Muscle of back (tissue), 11 donors: ENCODE measurements around the gene TEX2. TPM values are rescaled to one million over a fixed set of nuclear protein-coding genes. Genes with fewer than 3 reads are reported as not detected.
A peak's percentile ranks its signal among the peaks of the same experiment; 100 is the strongest.
"Not testable (repeated sequence)": the region's sequence is repeated elsewhere in the genome, so short reads cannot be mapped to it uniquely, and the experiment has no call there.

ENCODE experiments used
- DNase-seq, 3 donors: peaks; one replicate each; pipeline versions ENCODE4 v3.0.0 to v3.0.0-alpha.2; 2013
- polyA plus RNA-seq, 10 donors: library from polyadenylated mRNA; unstranded; fragments of 120-200 nt; gene quantifications; one replicate each; pipeline ENCODE4 v1.2.1, GENCODE V29; 2013; ENCODE audit not compliant: insufficient read length in 10 of 10

TEX2 gene
- polyA plus RNA-seq, 10 donors, result 17.9 to 24.7 (median 20.8) TPM

GRCh38 chr17:64216000-64216337 is 47.1 kb downstream of the TEX2 start:
- DNase-seq, result peak in 2 of 3 donors; percentile 28 to 34

- no peak for DNase-seq
Measured at GRCh38 chr17:64214950-64215349, 48.1 kb downstream of the TEX2 start.

- DNase-seq, result no peak
Measured at GRCh38 chr17:64213995-64214811, 48.9 kb downstream of the TEX2 start.

- DNase-seq, result peak in 1 of 3 donors; percentile 39
Measured at GRCh38 chr17:64212122-64212521, 50.9 kb downstream of the TEX2 start.

- DNase-seq, result no peak
Measured at GRCh38 chr17:64209983-64210382, 53.1 kb downstream of the TEX2 start.

- DNase-seq, result no peak
Measured at GRCh38 chr17:64209356-64209941, 53.6 kb downstream of the TEX2 start.

GRCh38 chr17:64208656-64209055 is 54.4 kb downstream of the TEX2 start:
- DNase-seq, result not testable (repeated sequence)

GRCh38 chr17:64205804-64206203 is 57.3 kb downstream of the TEX2 start:
- DNase-seq, result no peak

- DNase-seq, result no peak
Measured at GRCh38 chr17:64203630-64204029, 59.4 kb downstream of the TEX2 start.

GRCh38 chr17:64202683-64203344 is 60.2 kb downstream of the TEX2 start:
- DNase-seq, result peak in 1 of 3 donors; percentile 43

- no peak for DNase-seq
Measured at GRCh38 chr17:64200080-64201032, 62.7 kb downstream of the TEX2 start.

GRCh38 chr17:64198331-64199090 is 64.5 kb downstream of the TEX2 start:
- DNase-seq, result no peak

- DNase-seq, result no peak
Measured at GRCh38 chr17:64196601-64197000, 66.5 kb downstream of the TEX2 start.

GRCh38 chr17:64193561-64193960 is 69.5 kb downstream of the TEX2 start:
- DNase-seq, result no peak

GRCh38 chr17:64192589-64192988 is 70.5 kb downstream of the TEX2 start:
- DNase-seq, result no peak

- no peak for DNase-seq
Measured at GRCh38 chr17:64190472-64190871, 72.6 kb downstream of the TEX2 start.

- DNase-seq, result no peak
Measured at GRCh38 chr17:64188088-64188487, 75.0 kb downstream of the TEX2 start.

- no peak for DNase-seq
Measured at GRCh38 chr17:64187093-64187895, 75.8 kb downstream of the TEX2 start.

GRCh38 chr17:64186171-64187092 is 76.6 kb downstream of the TEX2 start:
- DNase-seq, result no peak
